NCI-H2227 treated with DMSO at 0.1 percent for 48 hours (cell line): Measurements from ENCODE around the gene DYNC1H1.
A peak's percentile ranks its signal among the peaks of the same experiment; 100 is the strongest.

Experiments used
- DNase-seq: peaks from one replicate; lab custom pipeline; 2025; lab: John Stamatoyannopoulos, UW

Gene DYNC1H1

GRCh38 chr14:101944451-101944850 is 19.9 kb upstream of the DYNC1H1 start:
- no peak for DNase-seq

GRCh38 chr14:101945171-101945570 is 19.2 kb upstream of the DYNC1H1 start:
- no peak for DNase-seq

- DNase-seq = no peak
Observed at GRCh38 chr14:101947577-101947903, 16.8 kb upstream of the DYNC1H1 start.

- DNase-seq = peak; percentile 97
Observed at GRCh38 chr14:101947904-101948665, 16.3 kb upstream of the DYNC1H1 start.

- DNase-seq = no peak
Observed at GRCh38 chr14:101948666-101949216, 15.6 kb upstream of the DYNC1H1 start.

GRCh38 chr14:101950100-101950499 is 14.3 kb upstream of the DYNC1H1 start:
- DNase-seq = no peak

GRCh38 chr14:101950516-101951215 is 13.7 kb upstream of the DYNC1H1 start:
- no peak for DNase-seq

GRCh38 chr14:101953151-101953550 is 11.2 kb upstream of the DYNC1H1 start:
- no peak for DNase-seq

GRCh38 chr14:101954501-101954900 is 9.9 kb upstream of the DYNC1H1 start:
- no peak for DNase-seq

GRCh38 chr14:101955695-101956161 is 8.6 kb upstream of the DYNC1H1 start:
- DNase-seq = no peak

GRCh38 chr14:101956179-101956885 is 8.0 kb upstream of the DYNC1H1 start:
- no peak for DNase-seq

GRCh38 chr14:101957406-101958234 is 6.8 kb upstream of the DYNC1H1 start:
- DNase-seq = no peak

- DNase-seq = no peak
Observed at GRCh38 chr14:101958418-101959180, 5.8 kb upstream of the DYNC1H1 start.

- no peak for DNase-seq
Observed at GRCh38 chr14:101959277-101959676, 5.1 kb upstream of the DYNC1H1 start.

- DNase-seq = no peak
Observed at GRCh38 chr14:101960225-101960624, 4.1 kb upstream of the DYNC1H1 start.

GRCh38 chr14:101961011-101961721 is 3.2 kb upstream of the DYNC1H1 start:
- peak; percentile 74 for DNase-seq

- no peak for DNase-seq
Observed at GRCh38 chr14:101961746-101962502, 2.4 kb upstream of the DYNC1H1 start.

- peak; percentile 50 for DNase-seq
Observed at GRCh38 chr14:101962503-101962874, 1.9 kb upstream of the DYNC1H1 start.

- peak; percentile 58 for DNase-seq
Observed at GRCh38 chr14:101963052-101963451, 1.3 kb upstream of the DYNC1H1 start.
